Progenitor cell of endocrine pancreas (in vitro differentiated cells): ENCODE data around the gene GRIK2. TPM values are rescaled to one million over a fixed set of nuclear protein-coding genes. Genes with fewer than 3 reads are reported as not detected.

Source experiments
- DNase-seq: peaks from one replicate; pipeline ENCODE4 v3.0.0; 2021; ENCODE audit warnings: low spot score; ENCODE audit not compliant: unreplicated experiment
- H3K27ac Mint-ChIP-seq: 2 replicates; pipeline ENCODE4 v1.8.0; 2021; ENCODE audit warnings: mild to moderate bottlenecking, moderate library complexity, mixed read lengths
- H3K27me3 Mint-ChIP-seq: 2 replicates; pipeline ENCODE4 v1.8.0; 2021; ENCODE audit warnings: mixed read lengths
- H3K36me3 Mint-ChIP-seq: 2 replicates; pipeline ENCODE4 v1.8.0; 2022; ENCODE audit warnings: mixed read lengths; ENCODE audit not compliant: insufficient read depth
- H3K4me1 Mint-ChIP-seq: 2 replicates; pipeline ENCODE4 v1.8.0; 2021; ENCODE audit warnings: low read depth, mixed read lengths
- H3K4me3 Mint-ChIP-seq: 2 replicates; pipeline ENCODE4 v1.8.0; 2021; ENCODE audit warnings: low read depth, mild to moderate bottlenecking, moderate library complexity, mixed read lengths
- H3K9me3 Mint-ChIP-seq: 2 replicates; pipeline ENCODE4 v1.8.0; 2021; ENCODE audit warnings: low read depth, mixed read lengths
- CTCF ChIP-seq: fragments of 200-600 bp; sonication (generic); IDR thresholded peaks from one replicate; pipeline ENCODE4 v1.5.0; 2021; ENCODE audit warnings: antibody characterized with exemption, mild to moderate bottlenecking; ENCODE audit not compliant: unreplicated experiment
- total RNA-seq: library from RNA; stranded (reverse); gene quantifications from 2 replicates; pipeline ENCODE4 v1.2.1, GENCODE V29; 2021

GRIK2 gene
- total RNA-seq, 1 donor from 2014 or later: 6.3 TPM

GRCh38 chr6:101961357-101961756 lies 567.8 kb downstream of the GRIK2 start:
- TF ChIP-seq CTCF: no peak
- Mint-ChIP-seq H3K9me3 (peaks cover 8% of the 10 kb centered on the region), H3K4me3 (no peak overlapping the region), H3K27ac (no peak overlapping the region), H3K4me1 (no peaks in the 10 kb centered on the region), H3K27me3 (no peaks in the 10 kb centered on the region), H3K36me3 (no peaks in the 10 kb centered on the region)
- no peak for DNase-seq

GRCh38 chr6:101980924-101981323 lies 587.4 kb downstream of the GRIK2 start:
- no peaks in the 10 kb centered on the region for H3K36me3 Mint-ChIP-seq
- H3K27me3 Mint-ChIP-seq: no peaks in the 10 kb centered on the region
- no peaks in the 10 kb centered on the region for H3K4me1 Mint-ChIP-seq
- H3K4me3 Mint-ChIP-seq: no peak overlapping the region
- H3K9me3 Mint-ChIP-seq: no peaks in the 10 kb centered on the region
- no peak overlapping the region for H3K27ac Mint-ChIP-seq
- TF ChIP-seq CTCF: no peak
- no peak for DNase-seq

- no peaks in the 10 kb centered on the region for H3K4me1 Mint-ChIP-seq
- no peak for DNase-seq
- no peaks in the 10 kb centered on the region for H3K36me3 Mint-ChIP-seq
- no peak overlapping the region for H3K4me3 Mint-ChIP-seq
- TF ChIP-seq CTCF: no peak
- H3K9me3 Mint-ChIP-seq: no peaks in the 10 kb centered on the region
- no peak overlapping the region for H3K27ac Mint-ChIP-seq
- H3K27me3 Mint-ChIP-seq: no peaks in the 10 kb centered on the region
Measured at GRCh38 chr6:101986476-101986875, 593.0 kb downstream of the GRIK2 start.

- no peak for TF ChIP-seq CTCF
- Mint-ChIP-seq H3K27ac (no peak overlapping the region), H3K36me3 (no peaks in the 10 kb centered on the region), H3K27me3 (no peaks in the 10 kb centered on the region), H3K9me3 (no peaks in the 10 kb centered on the region), H3K4me1 (no peaks in the 10 kb centered on the region), H3K4me3 (no peak overlapping the region)
- no peak for DNase-seq
Measured at GRCh38 chr6:101992286-101992685, 598.8 kb downstream of the GRIK2 start.

GRCh38 chr6:101994521-101994920 lies 601.0 kb downstream of the GRIK2 start:
- no peaks in the 10 kb centered on the region for H3K4me1 Mint-ChIP-seq
- no peaks in the 10 kb centered on the region for H3K27me3 Mint-ChIP-seq
- H3K27ac Mint-ChIP-seq: no peak overlapping the region
- DNase-seq: no peak
- no peaks in the 10 kb centered on the region for H3K9me3 Mint-ChIP-seq
- no peak for TF ChIP-seq CTCF
- no peak overlapping the region for H3K4me3 Mint-ChIP-seq
- no peaks in the 10 kb centered on the region for H3K36me3 Mint-ChIP-seq

- Mint-ChIP-seq H3K27me3 (no peaks in the 10 kb centered on the region), H3K27ac (no peak overlapping the region), H3K9me3 (peaks cover 11% of the 10 kb centered on the region), H3K4me3 (no peak overlapping the region), H3K36me3 (no peaks in the 10 kb centered on the region), H3K4me1 (no peaks in the 10 kb centered on the region)
- DNase-seq: no peak
- no peak for TF ChIP-seq CTCF
Measured at GRCh38 chr6:102015431-102015830, 621.9 kb downstream of the GRIK2 start.
